ENCODE measurements around the gene TMEM164.

DNA sequence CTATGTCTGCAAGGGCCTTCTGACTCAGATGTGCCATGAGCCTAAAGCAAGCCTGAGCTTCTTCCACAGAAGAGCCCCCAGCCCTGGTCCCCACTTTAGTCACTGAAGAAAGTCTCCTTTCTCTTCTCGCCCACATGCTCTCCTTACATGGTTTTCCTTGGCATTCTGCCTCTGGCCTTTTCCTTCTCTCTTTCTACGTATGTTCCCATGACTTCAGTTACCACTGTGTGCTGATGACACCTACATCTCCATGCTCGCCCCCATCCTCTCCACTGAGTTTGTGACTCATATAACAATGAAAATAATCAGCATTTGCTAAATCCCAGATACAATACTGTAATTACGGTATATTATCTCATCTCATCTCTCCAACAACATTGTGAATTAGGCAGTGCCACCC, 165.7 kb downstream of the TMEM164 start:
- TF ChIP-seq FOXA1 (IDR thresholded peaks at IDR 0.05) (no peak), SP1 (IDR thresholded peaks at IDR 0.05) (no peak), BHLHE40 (IDR thresholded peaks at IDR 0.05; ENCODE audit: borderline replicate concordance) (no peak), ELF4 (IDR thresholded peaks at IDR 0.05) (no peak)

Data from HEK293T (cell line).